Activated T-cell treated with anti-CD3 and anti-CD28 coated beads, Interleukin-2, amount 50 U/mL, for 48 hours (primary cell): ENCODE results near the gene DBH.

ENCODE experiments used
- DNase-seq, 2 experiments: peaks; one replicate each; pipeline ENCODE4 v3.0.0-alpha.2; 2020

DBH gene

DNA sequence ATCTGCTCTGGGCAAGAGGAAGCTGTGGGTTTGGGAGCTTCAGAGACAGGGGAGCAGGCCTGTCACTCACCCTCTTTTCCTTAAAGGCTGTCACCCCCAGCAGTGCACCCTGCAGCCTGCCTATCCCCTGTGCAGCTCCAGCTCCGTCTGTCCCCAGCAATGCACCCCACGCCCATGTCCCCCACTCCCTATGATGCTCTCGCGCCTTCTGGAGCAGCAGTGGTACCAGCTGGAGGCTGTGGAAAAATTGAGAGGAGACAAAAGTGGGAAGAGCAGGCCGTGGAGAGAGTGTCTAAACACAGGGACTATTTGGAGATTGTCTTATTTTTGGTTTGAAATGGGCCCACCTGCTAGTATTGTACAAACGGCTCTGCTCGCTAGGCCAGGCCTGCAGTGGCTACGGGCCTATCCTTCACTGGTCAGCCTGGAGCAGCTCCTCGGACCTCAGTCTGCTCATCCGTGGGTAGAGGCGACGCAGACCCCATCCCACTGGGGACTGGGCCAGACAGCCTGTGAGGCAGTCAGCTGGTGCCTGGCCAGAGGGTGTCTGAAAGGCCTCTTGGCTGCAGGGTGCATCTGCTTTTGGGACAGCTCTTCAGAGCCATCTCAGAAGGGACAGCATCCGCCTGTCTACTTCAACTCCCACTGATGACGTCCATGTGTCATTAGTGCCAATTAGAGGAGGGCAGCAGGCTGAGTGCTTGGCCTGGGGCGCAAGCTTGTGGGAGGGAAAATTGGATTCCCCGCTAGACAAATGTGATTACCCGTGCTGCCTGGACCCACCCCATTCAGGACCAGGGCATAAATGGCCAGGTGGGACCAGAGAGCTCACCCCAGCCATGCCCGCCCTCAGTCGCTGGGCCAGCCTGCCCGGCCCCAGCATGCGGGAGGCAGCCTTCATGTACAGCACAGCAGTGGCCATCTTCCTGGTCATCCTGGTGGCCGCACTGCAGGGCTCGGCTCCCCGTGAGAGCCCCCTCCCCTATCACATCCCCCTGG is at the start of gene DBH:
DBH (plus strand) TSS at position 831 of the 999 bp plus-strand sequence; CDS start at position 840, 9 bp downstream.
- DNase-seq = no peak

DNA sequence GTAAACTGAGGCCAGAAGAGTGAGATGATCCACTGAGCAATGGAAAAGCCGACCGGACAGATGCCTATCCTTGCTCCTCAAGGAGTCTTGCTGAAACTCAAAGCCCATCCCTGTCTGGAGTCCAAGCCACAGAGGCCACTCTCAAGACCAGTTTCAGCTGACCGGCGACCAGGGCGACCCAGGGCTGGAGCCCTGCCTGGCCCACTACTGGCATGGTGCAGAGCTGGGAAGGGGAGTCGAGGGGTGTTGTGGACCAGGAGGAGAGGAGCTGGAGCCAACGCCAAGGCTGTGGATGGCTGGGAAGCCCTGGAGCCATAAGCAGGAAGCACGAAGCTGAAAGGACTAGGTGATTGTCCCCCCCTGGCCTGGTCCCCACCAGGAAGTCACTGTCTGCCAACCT is 49.1 kb upstream of the DBH start:
- DNase-seq = no peak

DNA sequence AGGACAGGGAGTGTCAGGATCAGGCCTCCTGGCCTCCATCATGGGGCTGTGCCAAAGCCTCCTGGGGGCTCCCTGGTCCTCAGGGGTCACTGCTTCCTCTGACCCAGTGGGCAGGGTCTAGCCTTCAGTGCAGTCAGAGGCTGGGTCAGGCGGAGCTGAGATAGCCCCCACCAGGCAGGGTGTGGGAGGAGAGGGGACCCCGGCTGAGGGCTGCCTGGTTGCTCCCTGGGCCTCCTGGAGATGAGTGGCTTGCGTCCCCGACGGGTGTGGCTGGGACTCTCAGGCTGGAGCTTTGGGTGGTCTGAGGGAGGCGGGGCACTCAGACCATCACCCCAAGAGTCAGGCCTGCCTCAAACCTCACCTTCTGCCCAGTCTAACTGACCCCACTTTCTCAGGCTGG is 48.7 kb upstream of the DBH start:
- no peak for DNase-seq

DNA sequence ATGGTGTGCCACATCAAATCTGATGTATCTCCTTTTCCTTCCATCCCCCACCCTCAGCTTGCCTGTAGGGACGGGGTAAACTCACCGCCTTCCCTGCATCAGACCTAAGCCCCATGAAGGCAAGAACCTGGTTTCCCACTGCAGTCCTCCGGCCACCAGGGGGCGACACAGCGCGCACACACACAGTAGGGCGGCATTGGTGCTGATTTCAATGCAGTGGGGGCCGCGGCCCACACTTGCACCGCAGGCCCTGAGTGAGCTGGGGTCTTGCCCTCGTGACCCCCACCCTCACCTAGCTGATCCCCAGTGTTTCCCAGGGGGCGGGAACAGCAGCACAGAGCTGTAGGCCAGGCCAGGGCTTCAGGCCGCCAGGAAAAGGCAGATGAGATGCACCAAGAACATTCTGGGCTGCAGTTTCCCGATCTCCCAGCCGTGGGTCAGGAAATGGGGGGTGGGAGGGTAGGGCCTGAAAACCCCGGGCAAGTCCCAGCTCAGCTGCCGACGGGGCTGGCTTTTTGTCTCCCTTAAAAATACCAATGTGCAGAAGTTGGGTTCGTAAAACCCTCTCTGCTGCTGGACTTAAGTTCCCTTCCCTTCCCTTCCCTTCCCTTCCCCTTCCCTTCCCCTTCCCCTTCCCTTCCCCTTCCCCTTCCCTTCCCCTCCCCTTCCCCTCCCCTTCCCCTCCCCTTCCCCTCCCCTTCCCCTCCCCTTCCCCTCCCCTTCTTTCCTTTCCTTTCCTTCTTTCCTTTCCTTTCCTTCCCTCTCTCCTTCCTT is 46.5 kb upstream of the DBH start:
- peak; percentile 67 to 70 for DNase-seq

DNA sequence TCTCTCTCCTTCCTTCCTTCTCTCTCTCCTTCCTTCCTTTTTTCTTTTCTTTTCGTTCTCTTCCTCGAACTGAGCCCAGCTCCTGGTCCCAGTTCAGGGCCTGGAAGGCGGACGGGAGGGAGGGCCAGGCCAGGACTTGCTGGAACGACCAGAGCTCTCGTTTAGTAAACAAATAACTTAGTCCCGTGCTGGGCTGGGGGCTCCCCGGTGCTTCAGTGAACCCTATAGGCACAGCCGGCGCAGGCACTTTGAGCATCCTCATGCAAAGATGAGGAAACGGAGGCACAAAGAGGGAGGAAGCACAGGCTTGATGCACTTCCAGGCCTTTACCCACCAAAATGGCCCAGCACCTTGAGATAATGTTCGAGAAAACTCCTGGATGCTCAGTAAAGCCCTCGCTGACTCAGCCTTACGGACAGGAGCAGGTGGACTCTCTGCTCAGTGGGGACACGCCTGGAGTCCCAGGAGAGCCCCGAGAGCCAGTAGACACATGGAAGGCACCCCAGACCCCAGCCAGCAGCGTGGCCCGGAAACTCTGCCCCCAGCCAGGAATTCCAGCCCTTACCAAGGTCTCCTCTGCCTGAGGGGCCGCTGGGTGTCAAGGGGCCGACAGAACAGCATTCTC is 45.8 kb upstream of the DBH start:
- DNase-seq = no peak

DNA sequence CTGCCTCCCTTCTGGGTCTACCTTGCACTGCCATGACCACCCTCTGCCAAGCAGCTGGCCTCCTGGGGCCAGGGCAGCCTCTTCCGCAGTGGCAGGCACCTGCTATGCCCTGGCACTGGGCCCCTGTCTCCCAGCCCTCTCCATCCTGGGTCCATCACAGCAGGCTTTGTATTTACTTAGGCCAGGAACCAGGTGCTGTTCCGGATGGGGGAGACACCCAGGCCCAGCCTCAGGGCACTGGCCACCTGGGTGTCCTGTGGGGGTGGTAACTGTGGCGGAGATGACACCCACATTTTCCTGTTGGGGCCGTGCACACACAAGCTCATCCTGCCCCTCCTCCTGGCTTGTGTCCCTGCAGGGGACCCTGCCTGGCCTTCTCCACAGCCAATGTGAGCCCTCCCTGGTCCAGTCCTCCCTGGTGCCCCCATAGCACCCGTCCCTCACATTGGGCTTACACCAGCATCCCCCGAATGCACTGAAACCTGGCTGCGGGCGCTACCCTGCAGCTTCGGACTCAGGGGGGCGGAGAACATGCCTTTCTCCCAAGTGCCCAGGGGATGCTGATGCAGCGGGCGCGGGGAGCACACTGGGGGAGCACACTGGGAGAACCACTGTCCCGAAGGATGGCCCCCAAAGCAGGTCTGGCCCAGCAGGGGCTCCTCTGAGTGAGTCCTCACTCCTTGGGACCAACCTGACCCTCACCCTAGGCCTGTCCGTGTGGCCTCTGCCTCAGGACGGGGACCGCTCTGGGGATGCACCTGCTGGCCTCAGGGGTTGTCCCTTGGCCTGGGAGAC is 44.9 kb upstream of the DBH start:
- DNase-seq = no peak

DNA sequence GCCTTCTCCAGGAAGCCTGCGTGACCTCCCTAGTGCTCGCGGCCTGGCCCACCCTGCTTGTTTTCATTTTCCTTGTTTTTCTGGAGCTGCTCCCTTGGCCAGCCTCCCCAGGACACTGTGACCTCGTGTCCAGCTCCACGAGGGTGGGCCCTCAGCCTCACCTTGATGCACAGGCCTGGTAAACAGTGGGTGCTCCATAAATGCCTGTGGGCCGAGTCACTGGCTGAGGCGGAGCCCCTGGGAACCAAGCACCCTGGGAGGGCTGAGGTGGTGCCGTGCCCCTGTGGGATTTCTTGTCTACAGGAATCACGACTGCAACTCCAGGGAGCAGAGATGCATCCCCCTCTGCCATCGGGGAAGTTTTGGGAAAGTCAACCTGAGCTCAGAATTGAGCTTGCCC is 44.2 kb upstream of the DBH start:
- no peak for DNase-seq

DNA sequence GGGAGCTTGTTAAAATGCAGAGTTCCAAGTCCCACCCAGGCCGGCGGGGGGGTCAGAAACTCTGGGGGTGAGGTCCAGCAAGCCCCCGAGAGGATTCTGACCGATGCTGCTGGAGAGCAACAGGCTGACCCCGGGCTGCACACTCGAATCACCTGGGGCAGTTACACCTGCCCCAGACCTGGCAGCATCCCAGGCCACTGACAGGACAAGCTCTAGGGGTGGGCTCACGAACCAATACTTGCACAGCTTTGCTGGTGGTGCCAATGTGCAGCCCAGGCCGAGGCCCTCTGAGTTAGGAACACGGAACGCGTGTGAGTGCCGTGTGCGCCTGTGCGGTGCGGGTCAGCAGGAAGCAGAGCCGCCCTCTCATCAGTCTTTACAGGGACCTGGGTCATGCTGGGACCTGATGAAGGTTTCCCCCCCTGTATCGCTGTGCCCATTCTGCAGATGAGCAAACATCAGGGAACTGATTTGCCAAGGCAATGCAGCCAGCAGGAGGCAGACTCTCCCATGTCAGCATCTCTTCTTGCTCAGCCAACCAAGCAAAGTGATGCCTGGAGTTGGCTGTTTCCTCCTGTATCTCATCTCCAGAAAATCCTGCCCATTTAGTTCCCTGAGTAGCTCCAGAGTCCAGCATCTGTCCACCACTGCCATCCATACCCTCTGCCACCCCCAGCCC is 43.3 kb upstream of the DBH start:
- peak; percentile 28 to 36 for DNase-seq

DNA sequence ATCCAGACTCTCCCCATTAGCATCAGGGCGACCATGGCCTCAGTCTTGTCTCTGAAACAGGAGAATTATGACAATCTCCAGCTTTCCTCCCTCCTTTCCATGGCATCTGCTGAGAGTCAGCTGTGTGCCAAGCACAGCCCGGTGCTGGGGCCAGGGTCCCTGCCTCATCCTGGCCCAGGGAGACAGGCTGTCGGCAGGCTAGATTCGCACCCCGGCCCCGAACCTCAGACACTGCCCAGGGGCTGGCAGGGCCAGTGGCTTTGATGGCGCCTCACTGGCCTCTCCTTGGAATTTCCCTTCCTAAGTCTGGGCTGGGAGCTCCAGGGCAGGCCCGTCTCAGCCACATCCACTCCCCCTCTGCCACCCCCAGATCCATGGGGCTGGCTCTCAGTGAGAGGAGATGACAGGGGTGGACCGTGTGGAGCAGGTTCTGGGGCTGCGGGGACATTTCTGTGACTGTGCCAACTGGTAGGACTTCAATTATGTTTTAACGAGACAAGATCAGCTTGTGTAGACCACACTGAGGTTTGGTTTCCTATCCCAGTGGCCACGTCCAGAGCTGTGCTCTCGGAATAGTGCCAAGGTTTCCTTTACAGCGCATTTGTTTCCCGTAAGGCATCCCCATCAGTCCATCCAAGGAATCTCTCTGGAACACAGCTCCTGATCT is 42.4 kb upstream of the DBH start:
- no peak for DNase-seq

DNA sequence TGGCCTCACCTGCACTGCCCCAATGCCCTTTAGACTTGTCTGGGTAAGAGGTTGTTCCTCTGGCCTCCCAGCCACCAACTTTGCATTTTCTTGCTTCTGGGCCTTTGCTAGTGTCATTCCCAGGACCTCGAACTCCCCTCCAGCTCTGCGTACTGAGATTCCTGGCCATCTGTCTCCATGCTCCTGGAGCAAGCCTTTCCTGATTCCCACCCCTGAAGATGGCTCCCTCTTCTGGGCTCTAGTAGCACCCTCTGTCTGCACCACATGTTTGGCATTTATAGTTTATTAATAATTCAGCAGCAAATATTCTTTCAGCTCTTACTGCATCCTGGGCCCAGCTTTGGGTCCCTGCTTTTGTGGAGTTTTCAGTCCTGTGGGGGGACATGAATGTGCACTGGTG is 41.9 kb upstream of the DBH start:
- no peak for DNase-seq

DNA sequence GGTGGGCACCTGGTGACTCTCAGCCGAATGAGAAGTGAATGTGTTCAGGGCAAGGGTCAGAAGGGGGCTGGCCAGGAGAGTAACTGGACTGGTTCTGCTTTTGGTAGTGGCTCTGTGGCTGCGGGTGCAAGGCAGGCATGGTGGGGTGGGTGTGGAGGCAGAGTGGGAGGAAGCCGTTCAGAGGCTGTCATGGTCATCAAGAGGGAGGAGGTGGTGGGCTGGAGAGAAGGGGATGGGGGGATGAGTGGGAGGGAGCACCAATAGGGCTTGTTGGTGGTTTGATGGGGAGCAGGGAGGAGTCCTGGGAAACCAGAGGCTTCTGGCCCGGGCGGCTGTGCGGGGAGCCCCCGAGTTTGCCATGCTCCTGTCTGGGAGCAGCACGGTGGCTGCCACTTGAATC is 40.3 kb upstream of the DBH start:
- no peak for DNase-seq

DNA sequence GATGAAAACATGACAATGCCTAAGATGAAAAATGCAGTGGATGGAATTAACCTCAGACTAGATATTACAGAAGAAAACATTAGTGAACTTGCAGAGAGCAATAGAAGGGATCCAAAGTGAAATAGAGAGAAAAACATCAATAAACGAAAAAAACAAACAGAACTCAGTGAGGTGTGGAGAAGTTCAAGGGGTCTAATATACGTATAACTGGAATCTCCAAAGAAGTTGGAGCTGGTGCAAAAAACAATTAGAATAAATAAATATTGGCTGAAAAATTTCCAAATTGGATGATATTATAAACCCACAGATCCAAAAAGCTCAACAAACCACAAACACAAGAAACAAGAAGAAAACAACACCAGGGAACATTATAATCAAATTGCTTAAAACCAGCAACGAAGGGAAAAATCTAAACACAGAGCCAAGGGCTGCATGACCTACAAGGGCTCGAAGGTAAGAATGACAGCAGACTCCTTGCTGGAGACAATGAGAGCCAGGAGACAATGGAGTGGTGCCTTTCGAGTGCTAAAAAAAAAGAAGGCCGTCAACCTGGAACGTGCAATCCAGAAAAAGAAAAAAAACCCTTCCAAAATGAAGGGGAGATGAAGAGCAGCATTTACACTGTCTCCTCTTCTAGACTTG is 38.7 kb upstream of the DBH start:
- no peak for DNase-seq

DNA sequence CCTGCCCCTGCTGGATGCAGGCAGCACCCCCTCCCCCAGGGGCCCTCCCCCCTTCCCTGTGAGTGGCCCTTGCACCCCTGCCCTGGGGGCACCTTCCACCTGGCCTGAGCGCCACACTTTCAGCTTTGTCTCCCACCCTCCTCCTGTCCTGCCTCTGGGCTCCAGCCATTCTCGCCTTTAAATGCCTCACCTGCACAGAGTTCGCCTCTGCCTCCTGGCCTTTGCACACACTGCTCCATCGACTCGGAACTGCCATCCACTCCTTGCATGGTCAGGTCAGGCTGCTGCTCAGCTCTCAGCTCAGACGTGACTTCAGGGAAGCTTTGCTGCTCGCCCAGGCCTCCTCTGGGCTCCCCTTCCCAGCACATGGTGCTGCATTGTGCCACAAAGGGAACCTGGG is 37.2 kb upstream of the DBH start:
- no peak for DNase-seq

DNA sequence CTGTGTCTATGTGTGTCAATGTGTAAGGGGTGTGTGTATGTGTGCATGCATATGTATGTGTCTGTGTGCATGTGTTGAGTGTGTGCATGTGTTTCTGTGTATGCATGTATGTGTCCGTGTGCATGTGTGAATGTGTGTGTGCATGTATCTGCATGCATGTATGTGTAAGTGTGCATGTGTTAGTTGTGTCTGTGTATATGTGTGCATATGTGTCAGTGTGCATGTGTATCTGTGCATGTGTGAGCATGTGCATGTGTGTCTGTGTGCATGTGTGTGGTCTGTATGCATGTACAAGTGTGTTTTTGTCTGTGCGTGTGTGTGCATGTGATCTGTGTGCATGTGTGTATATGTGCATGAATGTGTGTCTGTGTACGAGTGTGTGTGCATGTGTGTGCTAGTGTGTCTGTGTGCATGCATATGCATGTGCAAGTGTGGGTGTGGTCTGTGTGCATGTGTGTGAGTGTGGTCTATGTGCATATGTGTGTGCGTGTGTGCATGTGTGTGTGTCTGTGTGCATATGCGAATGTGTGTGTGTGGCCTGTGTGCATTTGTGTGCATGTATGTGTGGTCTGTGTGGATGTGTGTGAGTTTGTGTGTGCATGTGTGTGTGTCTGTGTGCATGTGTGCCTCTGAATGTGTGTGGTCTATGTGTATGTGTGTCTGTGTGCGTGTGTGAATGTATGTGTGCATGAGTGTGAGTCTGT is 36.5 kb upstream of the DBH start:
- DNase-seq = no peak

DNA sequence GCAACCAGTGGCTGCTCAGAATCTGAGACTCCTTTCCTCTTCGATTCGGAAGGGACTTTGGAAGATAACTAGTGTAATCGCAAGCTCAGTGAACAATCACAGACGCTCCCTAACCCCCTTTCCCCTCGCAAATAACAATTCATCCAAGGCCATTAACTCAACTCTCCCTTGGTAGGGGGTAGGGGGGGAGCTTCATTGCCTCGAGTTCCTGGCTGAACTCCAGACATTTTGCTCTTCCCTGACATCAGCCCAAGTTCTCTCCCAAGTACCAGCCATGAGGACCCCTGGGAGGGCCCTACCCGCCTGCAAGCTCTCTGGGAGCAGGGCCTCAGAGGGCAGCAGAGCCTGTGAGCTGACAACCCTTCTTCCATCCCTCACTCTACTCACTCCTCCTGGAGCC is 35.4 kb upstream of the DBH start:
- DNase-seq = no peak

DNA sequence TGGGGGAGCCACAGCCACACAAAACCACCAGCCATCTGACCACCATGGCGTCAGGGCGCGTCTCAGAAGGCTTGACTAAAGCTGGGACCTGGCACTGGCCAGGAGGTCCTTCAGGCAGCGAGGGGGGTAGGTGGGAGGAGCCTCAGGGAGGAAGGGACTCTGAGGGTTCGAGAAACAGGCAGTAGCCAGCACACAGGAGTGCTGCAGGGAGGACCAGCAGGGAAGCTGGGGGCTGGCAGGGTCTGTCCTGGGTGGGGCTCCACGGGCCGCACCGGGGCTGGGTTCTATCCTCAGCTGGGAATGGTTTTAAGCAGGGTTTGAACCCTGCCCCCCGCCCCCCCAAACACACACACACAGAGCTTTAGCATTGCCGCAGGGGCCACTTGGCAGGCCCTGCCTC is 34.4 kb upstream of the DBH start:
- no peak for DNase-seq

DNA sequence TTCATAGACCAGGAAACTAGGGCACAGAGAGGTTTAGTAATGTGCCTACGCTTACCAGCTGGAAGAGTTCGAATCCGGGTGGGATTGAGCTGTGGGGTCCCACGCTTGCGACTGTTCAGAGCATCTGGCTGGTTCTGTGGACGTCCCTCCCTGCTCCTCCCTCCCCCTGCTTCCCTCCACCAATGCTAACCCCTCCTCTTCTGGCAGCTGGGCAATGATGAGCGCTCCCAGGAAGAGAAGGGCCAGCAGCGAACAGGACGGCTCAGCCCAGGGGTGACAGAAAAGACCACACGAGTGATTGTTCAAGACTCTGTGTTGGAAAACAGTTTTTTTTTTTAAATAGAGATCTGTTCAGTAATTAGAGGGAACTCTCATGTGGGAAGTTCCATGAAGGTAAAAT is 33.9 kb upstream of the DBH start:
- DNase-seq = no peak

DNA sequence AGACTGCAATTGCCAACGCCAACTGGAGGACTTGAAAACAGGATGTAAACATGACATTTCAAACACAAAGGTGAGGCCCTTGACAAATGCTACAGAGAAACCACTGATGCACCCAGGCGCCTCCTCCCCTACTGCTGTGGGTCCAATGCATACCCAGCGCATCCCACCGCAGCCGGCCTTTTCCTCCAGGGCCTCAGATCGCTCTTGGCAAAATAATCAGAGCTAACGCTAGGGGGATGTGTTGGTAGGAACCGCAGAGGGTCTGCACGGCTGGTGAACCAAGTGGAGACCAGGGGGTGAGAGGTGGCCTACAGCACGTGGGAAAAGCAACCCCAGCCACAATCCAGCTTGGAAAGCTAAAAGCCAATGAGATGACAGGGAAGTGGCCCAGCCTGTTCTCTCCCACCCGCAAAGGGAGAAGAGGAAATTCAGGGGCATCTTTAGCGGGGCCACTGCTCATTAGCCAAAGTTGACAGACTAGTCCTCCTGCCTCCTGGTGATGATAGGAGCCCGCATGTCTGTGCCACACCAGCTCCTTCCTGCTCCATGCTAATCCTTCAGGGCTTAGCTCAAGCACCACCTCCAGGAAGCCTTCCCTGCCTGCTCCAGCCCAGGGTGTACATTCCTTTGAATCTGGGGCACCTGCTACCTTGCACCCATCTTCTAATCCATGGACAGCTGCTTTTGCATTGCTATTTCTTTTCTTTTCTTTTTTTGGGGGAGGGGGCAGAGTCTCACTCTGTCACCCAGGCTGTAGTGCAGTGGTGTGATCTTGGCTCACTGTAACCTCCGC is 32.8 kb upstream of the DBH start:
- DNase-seq = no peak

DNA sequence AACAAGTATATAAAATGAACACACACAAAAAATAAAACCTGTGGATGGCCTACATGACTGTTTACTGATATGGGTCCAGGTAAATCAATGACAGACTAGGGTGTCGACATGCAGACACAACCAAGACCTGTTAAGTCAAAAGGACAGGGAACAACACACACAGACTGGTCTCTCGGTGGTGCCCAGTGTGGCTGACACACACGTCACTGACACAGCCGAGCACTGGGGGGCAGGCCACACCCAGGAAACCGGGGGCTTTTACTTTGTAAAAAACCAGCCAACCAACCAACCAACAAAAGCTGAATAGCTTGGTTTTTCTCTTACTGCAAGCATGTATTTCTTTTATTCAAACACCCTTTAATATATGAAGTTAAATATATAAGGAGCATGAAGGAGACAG is 31.9 kb upstream of the DBH start:
- peak; percentile 37 to 51 for DNase-seq

DNA sequence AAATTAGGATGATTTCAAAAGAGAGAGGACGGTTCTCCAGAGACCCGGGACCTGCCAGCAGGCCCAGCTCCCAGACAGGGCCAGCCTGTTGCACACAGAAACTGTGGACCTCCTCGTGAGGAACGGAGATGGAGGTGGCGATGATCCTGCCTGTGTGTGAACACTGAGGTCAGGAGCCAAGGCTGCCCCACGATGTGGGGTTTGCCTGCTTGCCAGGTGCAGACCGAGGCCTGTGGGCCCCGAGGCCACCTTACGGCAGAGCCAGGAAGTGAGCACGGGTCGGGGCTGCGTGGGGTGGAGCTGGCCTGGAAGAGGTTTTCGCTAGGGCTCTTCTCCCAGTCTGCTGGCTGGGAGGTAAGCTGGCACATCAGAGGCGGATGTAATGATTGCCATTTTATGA is 31.3 kb upstream of the DBH start:
- no peak for DNase-seq
